H1 (cell line): Measurements from ENCODE around the gene DZIP1L. TPM values are rescaled to one million over a fixed set of nuclear protein-coding genes. Genes with fewer than 3 reads are reported as not detected.
A peak's percentile ranks its signal among the peaks of the same experiment; 100 is the strongest.

Experiments
- CTCF ChIA-PET: fragments of 300-600 bp; sonication (Branson Sonifier 250); formaldehyde crosslinking; loops from one replicate; lab custom pipeline; 2021; ENCODE audit not compliant: partially characterized antibody; lab: Charles Lee
- POLR2A ChIA-PET: fragments of 300-600 bp; sonication (Branson Sonifier 250); formaldehyde crosslinking; loops from one replicate; lab custom pipeline; 2021; ENCODE audit warnings: inconsistent platforms; ENCODE audit not compliant: partially characterized antibody; lab: Charles Lee
- DNase-seq, 2 experiments: peaks; one replicate each; pipeline versions ENCODE4 v3.0.0 to v3.0.0-alpha.2; 2010 to 2022; ENCODE audit warnings: low spot score in 2 of 2, low read depth in 1 of 2, mixed read lengths in 1 of 2
- FAIRE-seq: peaks from 2 replicates; lab custom pipeline; 2011; peaks lifted over from hg19 to GRCh38; lab: Jason Lieb, UNC
- H2AFZ ChIP-seq: 2 replicates; pipeline ENCODE4 v1.8.1; 2012; ENCODE audit warnings: low read length, inconsistent platforms
- H2AK5ac ChIP-seq: 2 replicates; pipeline ENCODE4 v1.6.1; 2013; ENCODE audit warnings: low read depth, low read length
- H2BK120ac ChIP-seq: replicated peaks from 2 replicates; pipeline ENCODE3; 2013; ENCODE audit warnings: low read depth, low read length, inconsistent platforms
- H2BK12ac ChIP-seq: 2 replicates; pipeline ENCODE4 v1.6.1; 2013; ENCODE audit warnings: low read depth, low read length
- H2BK15ac ChIP-seq: 2 replicates; pipeline ENCODE4 v1.6.1; 2013; ENCODE audit warnings: low read length
- H2BK20ac ChIP-seq: 2 replicates; pipeline ENCODE4 v1.6.1; 2013; ENCODE audit warnings: low read length
- H2BK5ac ChIP-seq: 2 replicates; pipeline ENCODE4 v1.6.1; 2013; ENCODE audit warnings: low read depth, low read length
- H3K14ac ChIP-seq: 2 replicates; pipeline ENCODE4 v1.6.1; 2013; ENCODE audit warnings: inconsistent platforms; ENCODE audit not compliant: insufficient read length
- H3K18ac ChIP-seq: 2 replicates; pipeline ENCODE4 v1.6.1; 2013; ENCODE audit warnings: low read length; ENCODE audit errors: extremely low read depth
- H3K23ac ChIP-seq: 2 replicates; pipeline ENCODE4 v1.6.1; 2013; ENCODE audit warnings: inconsistent platforms; ENCODE audit not compliant: insufficient read length
- H3K23me2 ChIP-seq: 2 replicates; pipeline ENCODE4 v1.6.1; 2013; ENCODE audit warnings: low read depth, low read length
- H3K27ac ChIP-seq: 2 replicates; pipeline ENCODE4 v1.6.1; 2011; ENCODE audit warnings: low read depth, low read length, inconsistent platforms
- H3K27me3 ChIP-seq, 4 experiments: replicated peaks in 1 of 4; 1 replicate in 1 of 4; 2 replicates in 3 of 4; pipeline versions ENCODE4 v1.6.1 to v1.8.1; 2011 to 2013; ENCODE audit warnings: low read length in 3 of 4, mild to moderate bottlenecking in 3 of 4, inconsistent platforms in 2 of 4, mixed read lengths in 2 of 4, moderate library complexity in 1 of 4; ENCODE audit not compliant: control insufficient read depth in 3 of 4, insufficient read depth in 3 of 4; ENCODE audit errors: extremely low read depth in 1 of 4
- H3K36me3 ChIP-seq, 4 experiments: 2 replicates each; pipeline versions ENCODE4 v1.6.1 to v1.8.1; 2011 to 2013; ENCODE audit warnings: mild to moderate bottlenecking in 4 of 4, low read length in 3 of 4, moderate library complexity in 2 of 4, control low read depth in 1 of 4, inconsistent platforms in 1 of 4; ENCODE audit not compliant: insufficient read depth in 4 of 4, control insufficient read depth in 2 of 4
- H3K4ac ChIP-seq: replicated peaks from 2 replicates; pipeline ENCODE3; 2013; ENCODE audit warnings: low read length, low read depth, mixed read lengths, inconsistent platforms; ENCODE audit not compliant: insufficient read length
- H3K4me1 ChIP-seq, 4 experiments: replicated peaks in 1 of 4; 1 replicate in 1 of 4; 2 replicates in 3 of 4; pipeline versions ENCODE4 v1.6.1 to v1.8.1; 2011 to 2013; ENCODE audit warnings: low read length in 3 of 4, inconsistent platforms in 2 of 4, mixed read lengths in 1 of 4; ENCODE audit not compliant: insufficient read depth in 4 of 4, control insufficient read depth in 3 of 4
- H3K4me2 ChIP-seq, 2 experiments: 2 replicates each; pipeline versions ENCODE4 v1.6.1 to v1.8.1; 2011 to 2013; ENCODE audit warnings: low read depth in 2 of 2, low read length in 2 of 2, control low read depth in 1 of 2, inconsistent platforms in 1 of 2, mild to moderate bottlenecking in 1 of 2; ENCODE audit not compliant: insufficient read depth in 1 of 2
- H3K4me3 ChIP-seq, 4 experiments: fragments of 200-600, 300-600 bp in 1 of 4; sonication (generic), shearing (Covaris generic), sonication (Bioruptor Twin) in 1 of 4; 2 replicates each; pipeline versions ENCODE4 v1.5.1 to v1.8.1; 2011 to 2016; ENCODE audit warnings: low read length in 4 of 4, low read depth in 3 of 4, control low read depth in 2 of 4, inconsistent platforms in 2 of 4, mild to moderate bottlenecking in 2 of 4, mixed read lengths in 1 of 4, moderate library complexity in 1 of 4; ENCODE audit not compliant: insufficient read depth in 2 of 4; ENCODE audit errors: extremely low read depth in 1 of 4
- H3K56ac ChIP-seq: replicated peaks from 2 replicates; pipeline ENCODE3; 2013; ENCODE audit warnings: low read depth, mild to moderate bottlenecking, mixed read lengths, low read length, inconsistent platforms; ENCODE audit not compliant: insufficient read length
- H3K79me1 ChIP-seq: 2 replicates; pipeline ENCODE4 v1.6.1; 2013; ENCODE audit warnings: low read depth, low read length, control low read depth
- H3K79me2 ChIP-seq, 2 experiments: 2 replicates each; pipeline versions ENCODE4 v1.6.1 to v1.8.1; 2012 to 2013; ENCODE audit warnings: low read length in 2 of 2, mild to moderate bottlenecking in 2 of 2, inconsistent platforms in 1 of 2; ENCODE audit not compliant: insufficient read depth in 2 of 2, control insufficient read depth in 1 of 2
- H3K9ac ChIP-seq, 4 experiments: replicated peaks in 1 of 4; 1 replicate in 1 of 4; 2 replicates in 3 of 4; pipeline versions ENCODE4 v1.6.1 to v1.8.1; 2011 to 2013; ENCODE audit warnings: low read depth in 3 of 4, low read length in 3 of 4, control low read depth in 2 of 4, mild to moderate bottlenecking in 2 of 4, moderate library complexity in 2 of 4, inconsistent platforms in 1 of 4; ENCODE audit errors: extremely low read depth in 1 of 4
- H3K9me3 ChIP-seq, 2 experiments: 2 replicates each; pipeline versions ENCODE4 v1.6.1 to v1.8.1; 2012 to 2013; ENCODE audit warnings: mild to moderate bottlenecking in 2 of 2, moderate library complexity in 2 of 2, control low read depth in 1 of 2, inconsistent platforms in 1 of 2, low read depth in 1 of 2, low read length in 1 of 2, mixed read lengths in 1 of 2; ENCODE audit not compliant: insufficient read depth in 2 of 2
- H4K20me1 ChIP-seq, 2 experiments: replicated peaks in 1 of 2; 2 replicates each; pipeline versions ENCODE3 to v1.8.1; 2011 to 2013; ENCODE audit warnings: inconsistent platforms in 2 of 2, low read length in 2 of 2, mild to moderate bottlenecking in 1 of 2; ENCODE audit not compliant: insufficient read depth in 2 of 2, control insufficient read depth in 1 of 2
- H4K5ac ChIP-seq: 2 replicates; pipeline ENCODE4 v1.6.1; 2013; ENCODE audit warnings: low read length, low read depth, mixed read lengths, inconsistent platforms; ENCODE audit not compliant: insufficient read length
- H4K8ac ChIP-seq: 2 replicates; pipeline ENCODE4 v1.8.0; 2013; ENCODE audit warnings: mild to moderate bottlenecking, moderate library complexity, low read length, inconsistent platforms; ENCODE audit not compliant: insufficient read depth; ENCODE audit errors: extremely low read depth
- H4K91ac ChIP-seq: replicated peaks from 2 replicates; pipeline ENCODE3; 2013; ENCODE audit warnings: low read length, mixed read lengths, inconsistent platforms; ENCODE audit not compliant: insufficient read length
- YY1 ChIP-seq: IDR thresholded peaks from 2 replicates; pipeline ENCODE4 v1.6.1; 2011; ENCODE audit warnings: low read depth, mild to moderate bottlenecking, low read length
- WGBS, 2 experiments: shearing (Covaris generic) in 1 of 2; methylation state at CpG; one replicate each; pipeline versions ENCODE4 v1.1.6 to v1.1.7; 2013 to 2015; ENCODE audit warnings: low lambda C conversion rate in 2 of 2, mixed read lengths in 2 of 2, inconsistent platforms in 1 of 2, low coverage in 1 of 2, missing lambda C conversion rate in 1 of 2; ENCODE audit not compliant: insufficient replicate concordance in 2 of 2, insufficient coverage in 1 of 2, insufficient read length in 1 of 2; ENCODE audit errors: extremely low coverage in 1 of 2, missing lambda C conversion rate in 1 of 2; 5-methylcytosine and 5-hydroxymethylcytosine counted together
- polyA plus RNA-seq, 7 experiments: library from polyadenylated mRNA; depleted of rRNA in 3 of 7; stranded (reverse) in 5 of 7; unstranded in 2 of 7; fragments of >200 nt in 5 of 7; fragments of 200-250 nt in 2 of 7; gene quantifications; 1 replicate in 5 of 7; 2 replicates in 1 of 7; 4 replicates in 1 of 7; pipeline versions ENCODE4 v1.2.1 to v1.2.3, GENCODE V29; 2011 to 2013; ENCODE audit warnings: missing spikeins in 2 of 7, mixed read lengths in 2 of 7
- total RNA-seq: library from RNA; stranded (reverse); fragmentation: NEBNext Ultra II Directional; extraction: Animal tissue kit (Norgen Biotek cat#: 25700); gene quantifications from 2 replicates; pipeline ENCODE4 v1.2.1, GENCODE V29; 2021

The DZIP1L gene
- total and polyA plus RNA-seq, 2 of the 8 experiments (the other 6 are each of a cell fraction or from before 2014, with no cell fraction given): 6.5 to 8.3 TPM

DNA sequence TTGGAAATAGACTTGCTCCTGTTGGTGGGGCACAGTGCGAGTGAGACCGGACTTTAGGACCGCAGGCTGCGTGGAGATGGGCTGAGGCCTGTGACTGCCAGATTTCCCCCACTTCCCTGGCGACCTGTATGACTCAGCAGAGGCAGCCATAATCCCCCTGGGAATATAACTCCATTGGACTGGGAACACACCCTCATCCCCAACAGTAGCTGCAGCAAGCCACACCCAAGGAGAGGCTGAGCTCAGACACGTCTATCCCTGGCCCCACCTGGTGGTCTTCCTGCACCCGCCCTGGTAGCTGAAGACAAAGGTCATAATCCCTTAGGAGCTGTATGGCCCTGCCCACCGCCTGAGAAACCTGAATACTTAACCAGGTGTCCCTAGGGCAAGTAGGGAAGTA, 42.6 kb downstream of the DZIP1L start:
- no peaks in the 10 kb centered on the region for H3K9me3 ChIP-seq
- H3K36me3 ChIP-seq: peaks cover 0 to 11% (median 2%) of the 10 kb centered on the region in 4 experiments; a peak in 5 of 8 replicates
- POLR2A ChIA-PET: interaction anchor here (0.6 to 1.4 kb wide), 2 partner anchors 43 to 50 kb away, joined by 3 to 6 read pairs; partner anchors contain the start of gene DZIP1L
- no peak overlapping the region for H2BK12ac ChIP-seq
- no peak overlapping the region for H2AK5ac ChIP-seq
- no peak overlapping the region for H3K23ac ChIP-seq
- peak overlapping the region; percentile 32; the same call in 1 of the 2 replicates for H3K18ac ChIP-seq
- H3K23me2 ChIP-seq: no peaks in the 10 kb centered on the region
- no peaks in the 10 kb centered on the region for H4K20me1 ChIP-seq
- H3K27ac ChIP-seq: no peak overlapping the region
- no peaks in the 10 kb centered on the region for H3K79me2 ChIP-seq
- CTCF ChIA-PET: interaction anchor here (1.0 to 16.3 kb wide), 6 partner anchors 9 to 46 kb away, joined by 3 to 232 read pairs (median 6); partner anchors contain the start of gene DZIP1L
- no peak overlapping the region for H2BK120ac ChIP-seq
- no peak overlapping the region for H3K14ac ChIP-seq
- no peak overlapping the region for H2AFZ ChIP-seq
- H2BK15ac ChIP-seq: no peak overlapping the region
- H4K91ac ChIP-seq: no peak overlapping the region
- no peak overlapping the region for H3K9ac ChIP-seq
- FAIRE-seq (no peak), DNase-seq (no peak)
- WGBS, 2 experiments: 88% methylated on average over 8 of the region's 8 CpGs; no CpG with 5 or more reads in 1 of the 2 experiments
- H3K4me2 ChIP-seq: no peak overlapping the region
- no peak overlapping the region for H3K4me3 ChIP-seq
- H4K8ac ChIP-seq: no peak overlapping the region; the same call in 1 of the 2 replicates
- no peaks in the 10 kb centered on the region for H3K79me1 ChIP-seq
- H3K56ac ChIP-seq: no peak overlapping the region
- no peak overlapping the region for H2BK5ac ChIP-seq
- no peak overlapping the region for H4K5ac ChIP-seq
- H3K4ac ChIP-seq: no peak overlapping the region
- no peaks in the 10 kb centered on the region for H3K27me3 ChIP-seq
- peaks cover 1 to 5% (median 3%) of the 10 kb centered on the region in 4 experiments; a peak in 3 of 7 replicates for H3K4me1 ChIP-seq
- H2BK20ac ChIP-seq: no peak overlapping the region
- TF ChIP-seq YY1: 0 out of 2 replicates have a peak, but pooled peaks have one; percentile 17
